HepG2 (cell line): Measurements from ENCODE around the gene AUP1. TPM values are rescaled to one million over a fixed set of nuclear protein-coding genes. Genes with fewer than 3 reads are reported as not detected.

Source experiments
- ASH2L ChIP-seq: fragments of 300-600, 200-600 bp; sonication (generic); IDR thresholded peaks from 2 replicates; pipeline ENCODE4 v1.7.0; 2017; ENCODE audit warnings: low read depth, mild to moderate bottlenecking, moderate library complexity, mixed read lengths, low read length; ENCODE audit not compliant: insufficient read length
- CBX1 ChIP-seq: IDR thresholded peaks from one replicate; pipeline ENCODE4 v1.6.1; 2016; ENCODE audit warnings: antibody characterized with exemption, low read depth
- CREB1 ChIP-seq, 2 experiments: fragments of 450-650 bp in 1 of 2; IDR thresholded peaks; 2 replicates each; pipeline ENCODE4 v1.6.1; 2016 to 2017; ENCODE audit warnings: control low read depth in 1 of 2, mild to moderate bottlenecking in 1 of 2, missing compliant biosample characterization in 1 of 2, missing genetic modification characterization in 1 of 2
- DPF2 ChIP-seq: sonication (generic); formaldehyde crosslinking; IDR thresholded peaks from 2 replicates; pipeline ENCODE4 v1.4.0; 2020; ENCODE audit warnings: mild to moderate bottlenecking, low read depth, missing genetic modification reagents, borderline replicate concordance
- EZH2 ChIP-seq: conservative IDR thresholded peaks from 2 replicates; pipeline ENCODE4 v1.6.1; 2012; ENCODE audit warnings: mild to moderate bottlenecking, low read depth, low read length, moderate library complexity
- MED1 ChIP-seq: sonication (generic); formaldehyde crosslinking; IDR thresholded peaks from 2 replicates; pipeline ENCODE4 v1.4.0; 2020; ENCODE audit warnings: missing genetic modification reagents
- MEIS1 ChIP-seq: sonication (generic); formaldehyde crosslinking; IDR thresholded peaks from 2 replicates; pipeline ENCODE4 v1.9.0; 2021; ENCODE audit warnings: mild to moderate bottlenecking, missing genetic modification reagents, moderate library complexity, borderline replicate concordance
- MXI1 ChIP-seq: IDR thresholded peaks from 3 replicates; pipeline ENCODE4 v1.6.1; 2012; ENCODE audit warnings: low read depth, low read length, inconsistent platforms, borderline replicate concordance
- NCOA2 ChIP-seq: sonication (generic); formaldehyde crosslinking; IDR thresholded peaks from 2 replicates; pipeline ENCODE4 v1.8.0; 2022; ENCODE audit warnings: inconsistent platforms
- NFIC ChIP-seq: IDR thresholded peaks from 2 replicates; pipeline ENCODE4 v1.6.1; 2012; ENCODE audit warnings: mild to moderate bottlenecking, low read length, inconsistent platforms
- PHF5A ChIP-seq: IDR thresholded peaks from one replicate; pipeline ENCODE4 v1.6.1; 2018; ENCODE audit warnings: low read depth, missing genetic modification reagents; ENCODE audit not compliant: unreplicated experiment
- POLR2AphosphoS2 ChIP-seq: IDR thresholded peaks from 2 replicates; pipeline ENCODE4 v1.6.1; 2011; ENCODE audit warnings: low read depth, low read length, improper control_type of control experiment
- PPARG ChIP-seq: conservative IDR thresholded peaks from 2 replicates; pipeline ENCODE4 v1.6.1; 2016; ENCODE audit warnings: missing biosample characterization, missing genetic modification reagents
- RFXANK ChIP-seq: IDR thresholded peaks from 2 replicates; pipeline ENCODE4 v1.6.1; 2016
- SOX13 ChIP-seq, 3 experiments: fragments of 450-650 bp in 1 of 3; sonication (generic) in 1 of 3; formaldehyde crosslinking in 1 of 3; IDR thresholded peaks in 2 of 3; conservative IDR thresholded peaks in 1 of 3; 2 replicates each; pipeline versions ENCODE4 v1.5.0 to v1.6.1; 2016 to 2020; ENCODE audit warnings: antibody characterized with exemption in 1 of 3, mild to moderate bottlenecking in 1 of 3, missing compliant biosample characterization in 1 of 3, missing genetic modification reagents in 1 of 3, moderate library complexity in 1 of 3
- SOX6 ChIP-seq, 2 experiments: fragments of 450-650 bp in 1 of 2; sonication (generic) in 1 of 2; formaldehyde crosslinking in 1 of 2; IDR thresholded peaks; 2 replicates each; pipeline versions ENCODE4 v1.4.0 to v1.6.1; 2017 to 2020; ENCODE audit warnings: antibody characterized with exemption in 1 of 2, mild to moderate bottlenecking in 1 of 2, missing genetic modification reagents in 1 of 2
- TBX2 ChIP-seq: sonication (generic); formaldehyde crosslinking; IDR thresholded peaks from 2 replicates; pipeline ENCODE4 v1.5.0; 2020; ENCODE audit warnings: missing genetic modification reagents, mild to moderate bottlenecking, borderline replicate concordance
- ZNF235 ChIP-seq: sonication (generic); formaldehyde crosslinking; IDR thresholded peaks from 2 replicates; pipeline ENCODE4 v1.8.1; 2023; ENCODE audit warnings: mild to moderate bottlenecking, missing genetic modification reagents, borderline replicate concordance
- ZNF253 ChIP-seq: sonication (generic); formaldehyde crosslinking; IDR thresholded peaks from 2 replicates; pipeline ENCODE4 v1.8.0; 2022; ENCODE audit warnings: mild to moderate bottlenecking, missing genetic modification reagents, borderline replicate concordance
- ZNF362 ChIP-seq: sonication (generic); formaldehyde crosslinking; IDR thresholded peaks from 2 replicates; pipeline ENCODE4 v1.4.0; 2020; ENCODE audit warnings: missing genetic modification reagents, mild to moderate bottlenecking, borderline replicate concordance
- ZNF383 ChIP-seq: sonication (generic); formaldehyde crosslinking; IDR thresholded peaks from 2 replicates; pipeline ENCODE4 v1.4.0; 2020; ENCODE audit warnings: missing genetic modification reagents, mild to moderate bottlenecking, borderline replicate concordance
- ZNF567 ChIP-seq: sonication (generic); formaldehyde crosslinking; IDR thresholded peaks from 2 replicates; pipeline ENCODE4 v1.8.1; 2023; ENCODE audit warnings: mild to moderate bottlenecking, missing genetic modification reagents, borderline replicate concordance
- ZNF614 ChIP-seq: IDR thresholded peaks from 2 replicates; pipeline ENCODE4 v1.6.1; 2018; ENCODE audit warnings: missing biosample characterization, missing genetic modification reagents, inconsistent platforms, borderline replicate concordance
- ZNF749 ChIP-seq: sonication (generic); formaldehyde crosslinking; IDR thresholded peaks from 2 replicates; pipeline ENCODE4 v1.8.0; 2022; ENCODE audit warnings: mild to moderate bottlenecking, missing genetic modification reagents, moderate library complexity, borderline replicate concordance
- ZNF788 ChIP-seq: sonication (generic); formaldehyde crosslinking; IDR thresholded peaks from 2 replicates; pipeline ENCODE4 v1.5.0; 2020; ENCODE audit warnings: mild to moderate bottlenecking, missing genetic modification reagents, borderline replicate concordance
- ZSCAN30 ChIP-seq: sonication (generic); formaldehyde crosslinking; IDR thresholded peaks from 2 replicates; pipeline ENCODE4 v1.5.0; 2020; ENCODE audit warnings: mild to moderate bottlenecking, missing genetic modification reagents
- polyA plus RNA-seq, 8 experiments: library from polyadenylated mRNA; depleted of rRNA in 3 of 8; stranded (reverse) in 7 of 8; unstranded in 1 of 8; fragments of >200 nt; fragmentation: Illumina TruSeq in 4 of 8; extraction: Trizol in 4 of 8; gene quantifications; 2 replicates each; pipeline versions ENCODE4 v1.2.1 to v1.2.3, GENCODE V29; 2011 to 2016; ENCODE audit warnings: low read depth in 4 of 8, missing spikeins in 1 of 8, mixed read lengths in 1 of 8; ENCODE audit not compliant: insufficient read depth in 1 of 8
- total RNA-seq, 5 experiments: library from RNA; depleted of rRNA; stranded (reverse); fragments of >200 nt; fragmentation: Illumina TruSeq; extraction: Trizol; gene quantifications; 2 replicates each; pipeline ENCODE4 v1.2.3, GENCODE V29; 2016; ENCODE audit warnings: low read depth in 1 of 5
- TF ChIP-seq, protein P1 (sequence below): sonication (generic); formaldehyde crosslinking; IDR thresholded peaks from 2 replicates; pipeline ENCODE4 v1.5.0; 2020; ENCODE audit warnings: missing genetic modification reagents

The AUP1 gene
- total and polyA plus RNA-seq, 2 of the 13 experiments (the other 11 are each of a cell fraction or from before 2014, with no cell fraction given), result 174 to 267 TPM

DNA sequence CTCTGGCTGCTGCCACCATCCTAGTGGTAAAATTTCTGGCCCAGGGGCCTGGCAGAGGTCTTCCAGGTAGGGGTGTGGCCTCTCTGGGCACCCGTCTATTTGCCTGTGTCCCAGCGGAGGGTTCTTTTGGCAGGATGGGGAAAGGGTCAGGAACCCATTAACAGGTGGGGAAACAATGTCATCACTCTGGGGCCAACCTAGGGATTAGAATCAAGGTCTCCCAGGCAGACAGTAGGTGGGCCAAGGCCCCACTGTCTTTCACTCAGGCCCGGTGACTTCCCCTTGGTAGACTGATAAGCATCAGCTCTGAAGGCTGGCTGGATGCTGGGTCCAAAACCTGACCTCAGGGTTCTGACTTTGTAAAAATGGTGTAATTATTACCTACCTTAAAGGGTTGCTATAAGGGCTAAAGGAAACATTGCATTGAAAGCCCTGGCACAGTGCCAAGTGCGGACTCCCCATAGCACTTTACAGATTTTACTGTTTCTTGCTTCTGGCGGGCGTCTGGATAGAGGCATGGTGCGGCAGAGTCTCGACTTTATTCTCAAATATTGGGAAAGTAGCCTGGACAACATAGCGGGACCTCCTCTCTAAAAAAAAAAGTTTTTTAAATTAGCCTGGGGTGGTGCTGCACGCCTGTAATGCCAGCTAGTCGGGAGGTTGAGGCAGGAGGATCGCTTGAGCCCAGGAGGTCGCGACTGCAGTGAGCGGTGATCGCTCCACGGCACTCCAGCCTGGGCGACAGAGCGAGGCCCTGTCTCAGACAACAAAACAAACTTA lies 32.3 kb downstream of the AUP1 start (continued):
- TF ChIP-seq ZNF235 (CRISPR knock-in tag) (peak; percentile 5; the same call in 1 of the 2 replicates), ASH2L (peak; percentile 58), DPF2 (CRISPR knock-in tag) (peak; percentile 62), TBX2 (CRISPR knock-in tag) (peak; percentile 26; the same call in 1 of the 2 replicates), PPARG (CRISPR knock-in tag) (peak; percentile 75), ZNF253 (CRISPR knock-in tag) (0 out of 2 replicates have a peak, but pooled peaks have one; percentile 67), MXI1 (peak; percentile 61; the same call in 2 of the 3 replicates), POLR2AphosphoS2 (no peak), NFIC (peak; percentile 95), NCOA2 (CRISPR knock-in tag) (peak; percentile 73; the same call in 1 of the 2 replicates), MED1 (CRISPR knock-in tag) (peak; percentile 62; the same call in 1 of the 2 replicates), ZNF362 (no peak; the same call in 1 of the 2 replicates), ZNF383 (peak; percentile 62; the same call in 1 of the 2 replicates), MEIS1 (CRISPR knock-in tag) (peak; percentile 78; the same call in 1 of the 2 replicates), SOX6 (IDR thresholded peaks at IDR 0.05) (no peak), SOX6 (CRISPR knock-in tag; IDR thresholded peaks at IDR 0.05) (peak; percentile 84), CREB1 (IDR thresholded peaks at IDR 0.05) (no peak), CREB1 (CRISPR knock-in tag; IDR thresholded peaks at IDR 0.05) (0 out of 2 replicates have a peak, but pooled peaks have one; percentile 46), ZNF567 (CRISPR knock-in tag) (no peak), ZNF614 (CRISPR knock-in tag) (peak; percentile 16; the same call in 1 of the 2 replicates), ZNF749 (peak; percentile 66; the same call in 1 of the 2 replicates), ZSCAN30 (CRISPR knock-in tag) (peak; percentile 4; the same call in 1 of the 2 replicates), ZNF788 (0 out of 2 replicates have a peak, but pooled peaks have one; percentile 17), RFXANK (no peak), SOX13 (IDR thresholded peaks at IDR 0.05) (no peak), SOX13 (CRISPR knock-in tag; conservative IDR thresholded peaks at IDR 0.05 in 1 of 2, IDR thresholded peaks at IDR 0.05 in 1 of 2) (peak in 1 of 2 experiments; percentile 48; a peak in 2 of 4 replicates), CBX1 (no peak), PHF5A (CRISPR knock-in tag) (peak; percentile 76), EZH2 (no peak)
- TF ChIP-seq, protein P1, sequence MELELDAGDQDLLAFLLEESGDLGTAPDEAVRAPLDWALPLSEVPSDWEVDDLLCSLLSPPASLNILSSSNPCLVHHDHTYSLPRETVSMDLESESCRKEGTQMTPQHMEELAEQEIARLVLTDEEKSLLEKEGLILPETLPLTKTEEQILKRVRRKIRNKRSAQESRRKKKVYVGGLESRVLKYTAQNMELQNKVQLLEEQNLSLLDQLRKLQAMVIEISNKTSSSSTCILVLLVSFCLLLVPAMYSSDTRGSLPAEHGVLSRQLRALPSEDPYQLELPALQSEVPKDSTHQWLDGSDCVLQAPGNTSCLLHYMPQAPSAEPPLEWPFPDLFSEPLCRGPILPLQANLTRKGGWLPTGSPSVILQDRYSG (CRISPR knock-in tag), result no peak
